Stimulated activated CD8-positive, alpha-beta memory T cell treated with anti-CD3 and anti-CD28 coated beads, Interleukin-15, amount 100 ng/mL, for 1 hour (primary cell): ENCODE measurements around the gene NPIPA5.
"Not testable (repeated sequence)": the region's sequence is repeated elsewhere in the genome, so short reads cannot be mapped to it uniquely, and the experiment has no call there.

Experiments
- DNase-seq: peaks from one replicate; pipeline ENCODE4 v3.0.0-alpha.2; 2020; ENCODE audit warnings: low read depth

The NPIPA5 gene

DNA sequence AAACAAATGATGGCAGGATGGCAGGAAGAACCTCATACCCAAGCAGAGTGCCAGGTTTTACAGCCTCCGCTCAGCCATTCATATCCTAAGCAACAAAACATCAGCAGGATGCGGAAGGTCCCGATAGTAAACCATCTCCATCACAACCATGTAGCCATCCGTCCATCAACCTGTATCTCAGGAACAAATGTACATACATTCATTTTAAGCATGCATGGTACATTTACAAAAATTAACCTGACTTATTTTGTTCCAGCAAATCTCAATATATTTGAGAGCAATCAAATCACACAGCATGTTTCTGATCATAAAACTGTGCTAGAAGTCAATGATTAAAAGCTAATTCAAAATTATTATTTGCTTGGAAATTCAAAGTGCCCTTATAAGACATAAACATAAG lies at the start of gene NPIPA5:
TSS of gene NPIPA5 (minus strand) at position 101 of the 400 bp plus-strand sequence. CDS start at position 101, 0 bp downstream.
- not testable (repeated sequence) for DNase-seq

DNA sequence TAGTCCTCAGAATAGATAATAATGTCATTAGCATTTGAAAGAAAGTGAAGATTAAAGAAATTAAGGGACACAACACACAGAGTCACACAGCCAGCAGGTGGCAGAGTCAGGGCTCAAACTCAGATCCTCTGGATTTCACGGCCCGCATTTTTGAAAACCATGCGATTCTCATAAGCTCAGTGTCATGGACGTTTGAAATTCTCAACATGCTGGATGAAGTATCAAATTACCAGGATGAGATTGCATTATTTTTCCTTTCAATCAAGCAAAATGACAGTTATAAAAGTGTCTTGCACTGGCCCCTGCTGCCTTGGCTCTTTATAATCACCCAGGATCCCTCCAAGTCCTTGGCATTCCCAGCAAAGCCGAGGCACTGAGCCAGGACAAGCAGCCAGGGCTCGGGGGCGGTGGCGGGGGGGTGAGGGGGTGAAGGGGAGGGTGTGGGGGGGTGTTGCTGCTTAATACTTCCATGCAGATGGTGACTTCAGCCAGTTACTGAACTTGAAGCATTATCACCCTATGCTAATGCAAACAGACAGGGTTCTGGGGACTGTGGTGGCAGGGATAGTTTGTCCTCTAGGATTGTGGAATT lies 49.6 kb upstream of the NPIPA5 start:
- peak; percentile 34 for DNase-seq

DNA sequence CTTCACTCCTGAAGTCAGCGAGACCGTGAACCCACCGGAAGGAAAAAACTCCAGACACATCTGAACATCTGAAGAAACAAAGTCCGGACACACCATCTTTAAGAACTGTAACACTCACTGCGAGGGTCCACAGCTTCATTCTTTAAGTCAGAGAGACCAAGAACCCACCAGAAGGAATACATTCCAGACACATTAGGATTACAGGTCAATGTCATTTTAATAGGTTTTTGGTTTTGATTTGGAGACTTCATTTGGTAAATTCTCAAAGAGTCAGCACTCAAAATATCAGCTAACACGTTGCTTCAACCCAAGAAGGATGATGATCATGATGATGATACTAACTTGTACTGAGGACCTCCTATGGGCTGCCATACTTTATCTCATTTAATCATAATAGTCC lies 48.7 kb upstream of the NPIPA5 start:
- DNase-seq, result no peak

DNA sequence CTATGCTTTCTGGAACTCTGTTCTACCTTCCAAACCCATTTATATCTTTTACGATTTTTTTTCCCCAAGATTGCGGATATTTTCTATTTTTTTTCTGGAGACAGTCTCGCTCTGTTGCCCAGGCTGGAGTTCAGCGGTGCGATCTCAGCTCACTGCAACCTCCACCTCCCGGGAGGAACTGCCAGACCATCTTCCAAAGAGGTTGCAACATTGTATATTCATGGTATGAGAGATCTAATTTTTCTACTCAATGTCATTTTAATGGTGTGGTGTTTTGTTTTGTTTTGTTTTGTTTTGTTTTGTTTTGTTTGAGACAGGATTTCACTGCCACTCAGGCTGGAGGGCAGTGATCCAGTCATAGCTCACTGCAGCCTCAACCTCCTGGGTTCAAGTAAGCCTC lies 47.8 kb upstream of the NPIPA5 start:
- no peak for DNase-seq

DNA sequence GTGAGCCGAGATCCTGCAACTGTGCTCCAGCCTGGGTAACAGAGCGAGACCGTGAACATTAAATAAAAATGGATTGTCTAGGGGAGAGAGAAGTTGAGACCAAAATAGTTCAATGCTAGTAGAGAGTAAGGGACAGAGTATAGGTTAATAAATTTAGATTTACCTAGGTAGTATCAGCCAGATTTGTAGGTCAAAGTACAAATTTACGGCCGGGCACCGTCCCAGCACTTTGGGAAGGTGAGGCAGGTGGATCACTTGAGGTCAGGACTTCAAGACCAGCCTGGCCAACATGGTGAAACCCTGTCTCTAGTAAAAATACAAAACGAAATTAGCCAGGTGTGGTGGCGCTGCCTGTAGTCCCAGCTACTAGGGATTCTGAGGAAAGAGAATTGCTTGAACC lies 44.1 kb upstream of the NPIPA5 start:
- DNase-seq, result no peak

DNA sequence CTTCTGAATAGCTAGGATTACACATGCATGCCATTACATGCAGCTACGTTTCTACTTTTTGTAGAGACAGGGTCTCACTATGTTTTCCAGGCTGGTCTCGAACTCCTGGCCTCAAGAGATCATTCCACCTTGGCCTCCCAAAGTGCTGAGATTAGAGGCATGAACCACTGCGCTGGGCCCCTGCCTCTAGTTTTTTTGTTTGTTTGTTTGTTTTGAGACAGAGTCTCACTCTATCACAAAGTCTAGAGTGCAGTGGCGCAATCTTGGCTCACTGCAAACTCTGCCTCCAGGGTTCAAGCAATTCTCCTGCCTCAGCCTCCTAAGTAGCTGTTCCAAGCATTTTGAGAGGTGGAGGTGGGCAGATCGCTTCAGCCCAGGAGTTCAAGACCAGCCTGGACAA lies 43.6 kb upstream of the NPIPA5 start:
- not testable (repeated sequence) for DNase-seq

DNA sequence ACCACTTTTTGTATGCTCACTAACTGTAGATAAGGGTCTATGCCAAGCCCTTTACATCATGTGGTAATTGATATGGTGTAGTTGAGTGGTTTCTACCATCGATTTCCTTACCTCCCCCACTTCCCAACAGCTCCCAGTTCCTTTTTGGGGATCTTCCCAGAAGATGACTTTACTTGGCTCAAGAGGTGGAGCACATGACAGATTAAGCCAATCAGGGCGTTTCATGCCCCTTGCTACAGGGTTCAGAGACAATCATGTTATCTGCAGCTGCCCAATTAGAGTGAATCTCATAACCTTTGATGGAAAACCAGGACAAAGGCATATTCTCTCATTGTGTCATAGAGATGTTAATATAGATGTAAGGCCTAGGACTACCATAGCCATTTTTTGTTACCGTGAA lies 40.1 kb upstream of the NPIPA5 start:
- no peak for DNase-seq

DNA sequence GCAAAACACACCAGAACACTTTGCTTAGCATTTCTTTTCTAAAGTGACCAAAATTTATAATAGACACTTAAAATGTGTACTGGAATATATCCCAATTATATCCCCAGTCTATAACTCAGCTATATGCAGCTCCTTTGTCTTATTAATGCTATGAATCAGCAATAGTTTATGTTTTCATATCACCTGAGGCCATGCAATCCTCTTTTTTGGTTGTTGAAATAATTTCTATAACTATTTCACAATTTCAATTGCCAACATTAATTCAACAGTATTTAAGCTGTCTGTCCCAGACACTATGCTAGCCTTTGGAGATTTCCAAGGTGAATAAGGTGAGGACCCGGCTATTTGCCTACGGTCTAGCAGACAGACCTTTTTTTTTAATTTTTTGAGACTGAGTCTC lies 39.1 kb upstream of the NPIPA5 start:
- DNase-seq, result no peak

DNA sequence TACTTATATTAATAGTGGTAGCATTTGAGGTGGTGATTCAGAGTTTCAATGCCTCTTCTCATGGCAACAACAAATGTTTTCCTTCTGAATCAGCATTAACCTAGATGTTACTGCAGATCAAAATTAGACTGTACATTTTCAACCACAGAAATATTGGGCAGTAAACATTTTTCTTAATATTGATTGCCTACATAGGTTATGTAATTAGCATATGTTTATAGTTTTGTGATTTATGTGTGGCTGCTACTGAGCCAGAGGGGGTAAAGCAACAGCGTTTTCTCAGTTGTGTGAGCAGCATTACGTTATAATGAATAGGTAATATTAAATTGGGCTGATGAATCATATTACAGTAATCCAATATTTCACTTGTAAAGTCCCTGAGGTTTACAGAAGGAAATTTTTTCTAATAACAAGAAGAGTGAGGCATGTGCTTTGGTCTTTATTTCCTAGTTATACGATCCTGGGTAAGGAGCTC lies 37.5 kb upstream of the NPIPA5 start:
- no peak for DNase-seq

DNA sequence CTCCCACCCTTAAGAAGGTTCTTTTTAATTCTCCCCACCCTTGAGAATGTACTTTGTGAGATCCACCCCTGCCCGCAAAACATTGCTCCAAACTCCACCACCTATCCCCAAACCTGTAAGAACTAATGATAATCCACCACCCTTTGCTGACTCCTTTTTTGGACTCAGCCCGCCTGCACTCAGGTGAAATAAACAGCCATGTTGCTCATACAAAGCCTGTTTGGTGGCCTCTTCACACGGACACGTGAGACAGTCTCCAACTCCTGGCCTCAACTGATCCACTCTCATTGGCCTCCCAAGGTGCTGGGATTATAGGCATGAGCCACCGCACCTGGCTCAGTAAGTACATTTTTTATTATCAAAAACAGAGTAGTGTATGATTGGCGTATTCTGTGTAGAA lies 31.4 kb upstream of the NPIPA5 start:
- not testable (repeated sequence) for DNase-seq

DNA sequence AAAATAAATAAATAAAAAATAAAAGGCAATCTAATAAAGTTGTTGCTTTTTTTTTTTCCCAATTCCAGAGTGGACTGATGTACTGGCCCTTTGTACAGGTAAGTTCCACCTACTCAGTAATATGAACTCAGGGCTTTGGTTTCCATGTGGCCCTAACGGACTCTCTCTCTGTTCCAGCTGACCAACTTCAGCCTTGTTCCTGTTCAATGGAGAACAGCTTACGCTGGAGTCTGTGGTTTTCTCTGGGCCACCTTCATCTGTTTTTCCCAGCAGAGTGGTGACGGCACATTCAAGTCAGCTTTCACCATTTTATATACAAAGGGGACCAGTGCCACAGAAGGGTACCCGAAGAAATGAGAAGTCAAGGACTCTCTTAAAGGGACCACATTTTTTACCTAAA lies 29.7 kb upstream of the NPIPA5 start:
- not testable (repeated sequence) for DNase-seq

DNA sequence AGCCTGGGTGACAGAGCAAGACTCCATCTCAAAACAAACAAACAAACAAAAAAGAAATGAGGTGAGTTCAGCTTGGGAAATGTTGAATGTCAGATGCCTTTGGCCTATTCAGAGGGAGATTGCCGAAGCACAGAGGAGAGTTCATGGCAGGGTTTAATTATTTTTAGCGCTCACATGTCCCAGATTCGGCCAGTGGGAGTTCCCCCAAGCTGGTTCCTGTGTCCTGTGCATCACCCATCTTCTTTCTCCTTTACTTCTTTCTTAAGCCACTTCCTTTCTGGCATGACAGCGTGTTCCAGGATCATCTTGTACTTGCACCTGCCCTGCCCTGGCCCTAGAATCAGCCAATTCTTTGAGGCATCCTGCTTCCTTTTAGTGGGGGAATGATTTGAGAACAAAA lies 26.7 kb upstream of the NPIPA5 start:
- no peak for DNase-seq

DNA sequence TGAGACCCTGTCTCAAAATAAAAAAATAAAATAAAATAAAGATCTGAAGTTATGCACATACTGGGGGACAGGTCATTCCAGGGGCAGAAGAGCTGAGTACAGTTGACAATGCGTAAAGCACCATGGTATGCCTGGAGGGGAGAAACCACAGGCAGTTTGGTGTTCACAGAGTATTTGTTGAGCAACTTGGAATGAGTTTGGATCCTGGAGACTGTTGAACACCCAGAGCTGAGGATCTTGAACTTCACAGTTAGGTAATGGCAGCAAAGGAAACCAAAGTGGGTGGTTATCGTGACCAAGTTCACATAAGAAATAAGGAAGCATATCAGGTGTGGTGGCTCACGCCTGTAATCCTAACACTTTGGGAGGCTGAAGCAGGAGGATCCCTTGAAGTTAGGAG lies 26.0 kb upstream of the NPIPA5 start:
- not testable (repeated sequence) for DNase-seq

DNA sequence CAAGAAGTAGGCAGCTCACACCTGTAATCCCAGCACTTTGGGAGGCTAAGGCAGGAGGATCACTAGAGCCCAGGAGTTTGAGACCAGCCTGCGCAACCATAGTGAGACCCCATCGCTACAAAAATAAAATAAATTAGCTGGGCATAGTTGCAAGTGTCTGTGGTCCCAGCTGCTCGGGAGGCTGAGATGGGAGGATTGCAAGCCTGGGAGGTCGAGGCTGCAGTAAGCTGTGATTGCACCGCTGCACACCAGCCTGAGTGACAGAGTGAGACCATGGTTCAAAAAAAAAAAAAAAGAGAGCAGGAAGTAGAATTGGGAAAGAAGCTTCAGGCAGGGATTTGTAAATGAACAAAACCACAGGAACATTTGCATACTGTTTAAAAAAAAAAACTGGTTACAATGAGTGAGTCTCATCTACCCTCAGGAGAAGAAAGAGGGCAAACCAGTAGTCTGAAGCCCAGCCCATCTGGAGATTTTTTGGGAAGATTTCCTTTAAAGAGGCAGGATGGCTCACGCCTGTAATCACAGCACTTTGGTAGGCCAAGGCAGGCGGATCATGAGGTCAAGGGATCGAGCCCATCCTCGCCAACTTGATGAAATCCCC lies 25.4 kb upstream of the NPIPA5 start:
- no peak for DNase-seq

DNA sequence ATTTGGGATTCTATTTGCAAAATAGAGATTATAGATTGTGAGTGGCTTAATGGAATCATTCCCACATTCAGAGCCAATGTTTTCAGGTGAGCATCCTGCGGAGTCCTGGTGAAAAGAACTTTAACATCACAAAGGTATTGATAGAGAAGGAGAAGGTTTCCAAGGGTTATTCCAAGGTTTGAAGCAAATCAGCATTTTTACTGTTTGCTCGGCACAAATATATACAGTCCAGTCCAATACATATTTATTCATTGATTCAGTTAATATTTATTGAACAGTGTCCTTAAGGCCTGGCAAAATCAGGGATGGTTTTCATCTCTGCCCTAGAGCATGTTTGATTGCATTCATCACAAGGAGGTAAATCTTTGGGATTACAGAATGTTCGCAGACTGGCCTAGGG lies 23.9 kb upstream of the NPIPA5 start:
- DNase-seq, result no peak

DNA sequence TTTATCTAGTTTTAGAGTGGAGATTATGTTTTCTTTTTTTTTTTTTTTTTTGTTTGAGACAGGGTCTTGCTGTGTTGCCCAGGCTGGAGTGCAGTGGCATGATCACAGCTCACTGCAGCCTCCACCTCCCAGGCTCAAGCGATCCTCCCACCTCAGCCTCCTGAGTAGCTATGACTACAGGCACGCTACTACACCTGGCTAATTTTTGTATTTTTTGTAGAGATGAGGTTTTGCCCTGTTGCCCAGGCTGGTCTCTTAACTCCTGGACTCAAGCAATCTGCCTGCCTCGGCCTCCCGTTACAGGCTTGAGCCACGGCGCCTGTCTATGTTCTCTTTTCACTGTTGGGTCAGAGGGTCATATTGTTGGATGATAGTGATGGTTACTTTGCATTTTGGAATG lies 22.2 kb upstream of the NPIPA5 start:
- DNase-seq, result not testable (repeated sequence)

DNA sequence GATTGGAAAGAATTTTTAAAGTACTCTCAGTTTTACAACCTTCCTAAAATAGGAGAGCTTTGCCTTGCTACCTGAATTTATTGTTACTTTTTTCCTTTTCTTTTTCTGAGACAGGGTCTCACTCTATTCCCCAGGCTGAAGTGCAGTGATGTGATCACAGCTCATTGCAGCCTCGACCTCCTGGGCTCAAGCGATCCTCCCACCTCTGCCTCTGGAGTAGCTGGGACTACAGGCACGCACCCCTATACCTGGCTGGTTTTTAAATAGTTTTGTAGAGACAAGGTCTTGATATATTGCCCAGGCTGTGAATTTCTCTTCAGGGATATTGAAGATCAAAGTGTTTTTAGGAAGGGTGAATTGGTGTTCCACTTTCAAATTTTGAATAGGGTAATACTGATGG lies 21.2 kb upstream of the NPIPA5 start:
- DNase-seq, result no peak

DNA sequence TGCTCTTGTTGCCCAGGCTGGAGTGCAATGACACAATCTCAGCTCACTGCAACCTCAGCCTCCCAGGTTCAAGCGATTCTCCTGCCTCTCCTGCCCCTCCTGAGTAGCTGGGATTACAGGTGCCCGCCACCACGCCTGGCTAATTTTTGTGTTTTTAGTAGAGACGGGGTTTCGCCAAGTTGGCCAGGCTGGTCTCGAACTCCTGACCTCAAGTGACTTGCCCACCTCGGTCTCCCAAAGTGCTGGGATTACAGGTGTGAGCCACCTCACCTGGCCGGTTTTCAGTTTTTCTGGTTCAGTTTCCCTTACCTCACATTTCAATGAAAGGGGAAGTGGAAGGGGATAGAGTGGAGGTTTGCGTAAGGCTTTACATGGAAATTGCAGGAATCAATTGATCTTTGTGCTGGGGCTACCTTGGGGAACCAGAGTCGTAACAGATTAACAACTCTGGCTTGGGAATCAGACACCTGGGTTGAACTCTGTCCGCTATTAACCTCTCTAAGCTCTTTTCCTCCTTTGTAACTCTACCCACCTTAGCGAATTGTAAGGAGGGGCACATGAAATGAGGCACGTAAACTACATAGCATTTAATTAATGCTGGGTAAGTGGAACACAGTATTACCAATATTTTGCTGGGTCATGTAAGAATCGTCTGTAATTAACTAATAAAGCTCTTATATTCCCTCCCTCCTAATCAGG lies 20.7 kb upstream of the NPIPA5 start:
- no peak for DNase-seq

DNA sequence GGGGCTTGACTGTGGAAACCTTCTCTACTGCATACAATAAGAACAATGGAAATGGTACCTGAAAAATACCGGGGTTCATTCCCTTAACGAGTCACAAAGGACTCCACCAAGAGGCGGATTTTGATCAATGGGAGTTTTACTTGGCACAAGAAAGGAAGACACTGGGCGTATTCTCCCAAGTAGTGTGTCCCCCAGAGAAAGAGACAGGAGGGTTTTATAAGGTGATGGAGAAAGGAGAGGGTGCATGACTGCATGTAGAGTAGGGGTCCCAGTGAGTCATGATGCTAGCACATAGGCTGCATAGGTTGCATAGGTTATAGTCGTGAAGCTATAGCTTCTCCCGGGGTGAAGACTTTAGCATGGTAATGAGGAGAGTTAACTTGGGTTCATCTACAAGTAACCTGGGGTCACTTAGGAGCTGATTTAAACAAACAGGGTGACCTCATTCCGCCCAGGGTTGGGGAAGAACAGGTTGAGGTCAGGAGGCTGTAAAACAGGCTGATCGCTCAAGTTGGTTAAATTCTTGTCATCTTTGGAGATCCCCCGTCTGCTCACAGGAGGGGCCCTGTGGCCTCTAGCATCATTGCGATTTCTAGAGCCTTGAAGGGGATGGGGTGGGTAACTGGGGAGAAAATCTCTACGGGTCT lies 19.0 kb upstream of the NPIPA5 start:
- no peak for DNase-seq

DNA sequence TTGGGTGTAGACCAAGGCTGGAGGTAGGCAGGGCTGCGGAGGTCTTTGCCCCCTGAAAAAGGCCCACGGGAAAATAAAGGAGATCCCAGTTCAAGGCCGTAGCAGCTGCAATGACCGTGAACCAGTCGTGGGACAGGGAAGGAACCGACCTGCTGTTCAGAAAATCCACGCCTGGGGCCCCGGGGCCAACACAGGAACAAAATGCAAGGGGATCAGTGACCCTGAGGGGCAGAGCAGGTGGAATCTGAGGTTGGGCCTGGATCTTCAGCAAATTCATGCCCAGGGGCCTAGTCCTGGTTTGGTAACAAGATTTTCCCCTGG lies 18.4 kb upstream of the NPIPA5 start:
- DNase-seq, result not testable (repeated sequence)

DNA sequence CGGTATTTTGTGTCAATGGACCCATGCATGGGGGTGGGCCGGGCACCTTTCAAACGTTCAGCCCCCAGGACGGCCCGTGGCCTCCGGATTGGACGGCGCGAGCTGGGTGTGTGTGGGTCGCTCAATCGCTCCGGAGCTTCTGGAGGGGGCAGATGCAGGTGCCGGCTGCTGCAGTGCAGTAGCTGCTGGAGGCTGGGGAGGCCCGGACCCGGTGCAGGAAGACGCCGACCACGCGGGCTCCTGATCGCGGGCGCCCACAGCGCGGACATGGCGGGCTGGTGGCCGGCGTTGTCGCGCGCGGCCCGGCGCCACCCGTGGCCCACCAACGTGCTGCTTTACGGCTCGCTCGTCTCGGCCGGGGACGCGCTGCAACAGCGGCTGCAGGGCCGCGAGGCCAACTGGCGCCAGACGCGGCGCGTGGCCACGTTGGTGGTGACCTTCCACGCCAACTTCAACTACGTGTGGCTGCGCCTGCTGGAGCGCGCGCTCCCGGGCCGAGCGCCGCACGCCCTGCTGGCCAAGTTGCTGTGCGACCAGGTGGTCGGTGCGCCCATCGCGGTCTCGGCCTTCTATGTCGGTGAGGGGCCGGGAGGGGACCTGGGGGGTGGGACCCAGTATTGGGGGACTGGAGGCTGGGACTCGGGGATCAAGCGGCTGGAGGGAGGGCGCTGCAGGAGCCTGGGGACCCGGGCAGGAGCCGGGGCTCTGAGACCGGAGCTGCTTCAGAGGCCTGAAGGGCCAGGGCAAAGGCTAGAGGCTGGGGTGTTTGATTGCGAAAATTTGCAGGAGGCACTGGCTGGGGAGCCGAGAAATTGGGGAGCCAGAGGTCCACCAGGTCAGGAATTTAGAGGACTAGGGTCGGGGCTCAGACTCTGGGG lies 17.8 kb upstream of the NPIPA5 start, which contains the start of gene MPV17L:
TSS of gene MPV17L (plus strand) at position 124 of the 878 bp plus-strand sequence. CDS start at position 268, 144 bp downstream.
- not testable (repeated sequence) for DNase-seq

DNA sequence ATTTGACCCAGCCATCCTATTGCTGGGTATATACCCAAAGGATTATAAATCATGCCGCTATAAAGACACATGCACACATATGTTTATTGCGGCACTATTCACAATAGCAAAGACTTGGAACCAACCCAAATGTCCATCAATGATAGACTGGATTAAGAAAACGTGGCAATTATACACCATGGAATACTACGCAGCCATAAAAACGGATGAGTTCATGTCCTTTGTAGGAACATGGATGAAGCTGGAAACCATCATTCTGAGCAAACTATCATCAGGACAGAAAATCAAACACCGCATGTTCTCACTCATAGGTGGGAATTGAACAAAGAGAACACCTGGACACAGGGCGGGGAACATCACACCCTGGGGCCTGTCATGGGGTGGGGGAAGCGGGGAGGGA lies 14.9 kb upstream of the NPIPA5 start:
- DNase-seq, result not testable (repeated sequence)
